Measurements from ENCODE around the gene TTPAL.

Gene TTPAL

GRCh38 chr20:44442298-44443070 is 33.2 kb upstream of the TTPAL start:
- no peak for DNase-seq

- no peak for DNase-seq
Measured at GRCh38 chr20:44445742-44446710, 29.6 kb upstream of the TTPAL start.

- DNase-seq = no peak
Measured at GRCh38 chr20:44447827-44448419, 27.8 kb upstream of the TTPAL start.

- no peak for DNase-seq
Measured at GRCh38 chr20:44448753-44449546, 26.7 kb upstream of the TTPAL start.

- no peak for DNase-seq
Measured at GRCh38 chr20:44449864-44450263, 25.8 kb upstream of the TTPAL start.

- DNase-seq = no peak
Measured at GRCh38 chr20:44450281-44450889, 25.3 kb upstream of the TTPAL start.

- no peak for DNase-seq
Measured at GRCh38 chr20:44450903-44451450, 24.7 kb upstream of the TTPAL start.

GRCh38 chr20:44454306-44454963 is 21.2 kb upstream of the TTPAL start:
- DNase-seq = no peak

- no peak for DNase-seq
Measured at GRCh38 chr20:44455126-44455525, 20.5 kb upstream of the TTPAL start.

- no peak for DNase-seq
Measured at GRCh38 chr20:44456611-44457010, 19.1 kb upstream of the TTPAL start.

GRCh38 chr20:44457016-44457415 is 18.7 kb upstream of the TTPAL start:
- DNase-seq = peak; percentile 67

GRCh38 chr20:44459271-44459670 is 16.4 kb upstream of the TTPAL start:
- DNase-seq = no peak

- no peak for DNase-seq
Measured at GRCh38 chr20:44460795-44461141, 14.9 kb upstream of the TTPAL start.

- no peak for DNase-seq
Measured at GRCh38 chr20:44461142-44461802, 14.4 kb upstream of the TTPAL start.

GRCh38 chr20:44461803-44462174 is 13.9 kb upstream of the TTPAL start:
- no peak for DNase-seq

GRCh38 chr20:44463466-44463865 is 12.2 kb upstream of the TTPAL start:
- DNase-seq = no peak

- no peak for DNase-seq
Measured at GRCh38 chr20:44464514-44464913, 11.2 kb upstream of the TTPAL start.

GRCh38 chr20:44465001-44465560 is 10.6 kb upstream of the TTPAL start:
- DNase-seq = no peak

- no peak for DNase-seq
Measured at GRCh38 chr20:44467289-44467883, 8.3 kb upstream of the TTPAL start.

All from NCI-H1105 (cell line).